ENCODE data around the gene VCAN.

The VCAN gene

GRCh38 chr5:83470526-83471404 lies 779 bp upstream of the VCAN start:
- DNase-seq: no peak

- no peak for DNase-seq
Observed at GRCh38 chr5:83472213-83472507, 616 bp downstream of the VCAN start.

- no peak for DNase-seq
Observed at GRCh38 chr5:83472508-83473345, 1.2 kb downstream of the VCAN start.

- DNase-seq: no peak
Observed at GRCh38 chr5:83473346-83474160, 2.0 kb downstream of the VCAN start.

- no peak for DNase-seq
Observed at GRCh38 chr5:83474161-83474796, 2.7 kb downstream of the VCAN start.

- no peak for DNase-seq
Observed at GRCh38 chr5:83474991-83475390, 3.4 kb downstream of the VCAN start.

GRCh38 chr5:83475391-83475863 lies 3.9 kb downstream of the VCAN start:
- DNase-seq: no peak

GRCh38 chr5:83475935-83476814 lies 4.6 kb downstream of the VCAN start:
- DNase-seq: no peak

GRCh38 chr5:83482961-83483360 lies 11.4 kb downstream of the VCAN start:
- no peak for DNase-seq

GRCh38 chr5:83484294-83484693 lies 12.8 kb downstream of the VCAN start:
- DNase-seq: no peak

- DNase-seq: no peak
Observed at GRCh38 chr5:83485842-83486241, 14.3 kb downstream of the VCAN start.

GRCh38 chr5:83487155-83487554 lies 15.6 kb downstream of the VCAN start:
- no peak for DNase-seq

- no peak for DNase-seq
Observed at GRCh38 chr5:83488271-83488670, 16.7 kb downstream of the VCAN start.

- DNase-seq: no peak
Observed at GRCh38 chr5:83488821-83489220, 17.3 kb downstream of the VCAN start.

- DNase-seq: no peak
Observed at GRCh38 chr5:83490203-83490602, 18.7 kb downstream of the VCAN start.

GRCh38 chr5:83492331-83492730 lies 20.8 kb downstream of the VCAN start:
- DNase-seq: no peak

GRCh38 chr5:83493644-83494043 lies 22.1 kb downstream of the VCAN start:
- DNase-seq: no peak

GRCh38 chr5:83494087-83494620 lies 22.6 kb downstream of the VCAN start:
- DNase-seq: no peak

GRCh38 chr5:83494666-83495065 lies 23.1 kb downstream of the VCAN start:
- no peak for DNase-seq

GRCh38 chr5:83496626-83497025 lies 25.1 kb downstream of the VCAN start:
- no peak for DNase-seq

GRCh38 chr5:83498585-83498984 lies 27.0 kb downstream of the VCAN start:
- DNase-seq: no peak
